ENCODE data around the gene STK24. TPM values are rescaled to one million over a fixed set of nuclear protein-coding genes. Genes with fewer than 3 reads are reported as not detected.

The STK24 gene
- total and polyA plus RNA-seq, 7 donors, result 27.2 to 58.1 (median 34.3) TPM

DNA sequence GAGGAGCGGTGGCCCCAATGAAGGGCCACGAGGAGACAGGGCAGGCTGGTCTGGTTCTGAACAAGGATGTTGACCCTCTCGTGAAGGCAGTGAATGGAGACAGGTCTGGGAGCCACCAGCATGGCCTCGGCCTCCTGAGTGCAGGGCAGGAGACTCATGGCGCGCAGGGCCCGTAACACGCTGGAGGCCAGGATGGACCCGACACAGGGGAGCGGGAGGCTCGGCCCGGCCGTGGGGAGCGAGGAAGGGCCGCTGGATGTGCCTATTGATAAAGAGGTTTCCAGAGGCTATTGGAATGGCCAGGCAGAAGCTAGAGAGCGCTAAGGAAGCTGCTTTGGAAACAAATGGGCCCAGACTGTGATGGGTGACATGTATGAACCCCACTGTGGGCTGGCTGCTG, 132.5 kb downstream of the STK24 start:
- TF ChIP-seq, protein P1, sequence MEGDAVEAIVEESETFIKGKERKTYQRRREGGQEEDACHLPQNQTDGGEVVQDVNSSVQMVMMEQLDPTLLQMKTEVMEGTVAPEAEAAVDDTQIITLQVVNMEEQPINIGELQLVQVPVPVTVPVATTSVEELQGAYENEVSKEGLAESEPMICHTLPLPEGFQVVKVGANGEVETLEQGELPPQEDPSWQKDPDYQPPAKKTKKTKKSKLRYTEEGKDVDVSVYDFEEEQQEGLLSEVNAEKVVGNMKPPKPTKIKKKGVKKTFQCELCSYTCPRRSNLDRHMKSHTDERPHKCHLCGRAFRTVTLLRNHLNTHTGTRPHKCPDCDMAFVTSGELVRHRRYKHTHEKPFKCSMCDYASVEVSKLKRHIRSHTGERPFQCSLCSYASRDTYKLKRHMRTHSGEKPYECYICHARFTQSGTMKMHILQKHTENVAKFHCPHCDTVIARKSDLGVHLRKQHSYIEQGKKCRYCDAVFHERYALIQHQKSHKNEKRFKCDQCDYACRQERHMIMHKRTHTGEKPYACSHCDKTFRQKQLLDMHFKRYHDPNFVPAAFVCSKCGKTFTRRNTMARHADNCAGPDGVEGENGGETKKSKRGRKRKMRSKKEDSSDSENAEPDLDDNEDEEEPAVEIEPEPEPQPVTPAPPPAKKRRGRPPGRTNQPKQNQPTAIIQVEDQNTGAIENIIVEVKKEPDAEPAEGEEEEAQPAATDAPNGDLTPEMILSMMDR (IDR thresholded peaks at IDR 0.05), result no peak
- DNase-seq (no peak), ATAC-seq (no peak)
- Histone ChIP-seq H3K9me3 (no peaks in the 10 kb centered on the region), H3K27me3 (ENCODE audit: insufficient read depth in 3 of 3, low read length in 2 of 3) (no peaks in the 10 kb centered on the region), H3K4me3 (no peak overlapping the region), H3K27ac (no peak overlapping the region), H3K36me3 (ENCODE audit: insufficient read depth in 1 of 2, low read depth in 1 of 2) (peaks cover 0 to 29% of the 10 kb centered on the region in 2 donors), H3K4me1 (peaks cover 5% of the 10 kb centered on the region)
- intact Hi-C loops (cut with DNase I), result loop anchor here in 1 of 2 donors (2.0 to 10.0 kb wide), 3 partner anchors 208 to 400 kb away; no protein-coding TSS in a partner anchor
- 92 to 94% (median 93%) methylated on average over 16 of the region's 16 CpGs for WGBS, 3 donors

DNA sequence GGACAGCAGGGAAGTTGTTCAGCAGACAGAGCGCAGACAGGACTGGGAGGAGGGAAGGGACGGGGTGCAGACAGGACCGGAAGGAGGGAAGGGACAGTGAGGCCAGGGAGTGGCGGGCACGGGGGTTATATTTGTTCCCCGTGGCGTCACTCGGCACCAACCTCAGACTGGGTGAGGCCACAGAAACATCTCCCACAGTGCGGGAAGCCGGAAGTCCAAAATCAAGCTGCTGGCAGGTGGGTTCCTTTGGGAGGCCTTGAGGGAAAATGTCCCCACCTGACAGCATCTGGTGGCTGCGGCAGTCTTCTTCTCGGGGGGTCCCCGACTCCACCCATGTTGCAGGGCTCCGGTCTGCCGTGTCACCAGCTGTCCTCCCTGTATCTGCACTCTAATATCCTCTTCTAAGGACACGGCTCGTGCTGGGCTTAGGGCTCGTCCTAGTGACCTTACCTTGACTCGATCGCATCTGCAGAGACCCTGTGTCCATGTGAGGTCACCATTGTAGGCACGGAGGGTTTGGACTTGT, 133.0 kb downstream of the STK24 start:
- 80 to 87% (median 87%) methylated on average over 16 to 21 of the region's 21 CpGs for WGBS, 3 donors
- intact Hi-C loops (cut with DNase I), result loop anchor here in 1 of 2 donors (2.0 to 10.0 kb wide), 3 partner anchors 209 to 401 kb away; no protein-coding TSS in a partner anchor

DNA sequence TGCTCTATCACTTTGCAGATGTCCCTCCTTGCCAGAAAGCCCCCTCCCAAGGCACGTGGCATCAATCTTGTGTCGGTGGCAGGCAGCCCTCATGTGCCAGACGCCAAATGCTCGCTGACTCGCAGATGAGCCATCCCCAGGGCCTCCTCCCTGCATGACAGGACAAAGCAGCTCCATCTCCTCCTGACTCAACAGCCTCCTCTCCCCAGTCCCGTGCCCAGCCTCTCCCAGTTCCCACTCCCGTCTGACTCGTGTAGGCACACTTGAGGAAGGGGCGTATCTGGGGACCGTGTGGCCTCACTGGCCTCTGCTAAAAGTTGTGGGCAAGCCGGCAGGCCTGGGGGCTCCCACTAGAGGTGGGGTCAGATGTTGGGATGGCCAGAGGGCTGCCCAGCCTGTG, 133.6 kb downstream of the STK24 start:
- Histone ChIP-seq H3K4me3 (no peak overlapping the region), H3K27ac (no peak overlapping the region), H3K36me3 (ENCODE audit: insufficient read depth in 1 of 2, low read depth in 1 of 2) (peaks cover 0 to 24% of the 10 kb centered on the region in 2 donors), H3K9me3 (no peaks in the 10 kb centered on the region), H3K4me1 (peaks cover 5% of the 10 kb centered on the region), H3K27me3 (ENCODE audit: insufficient read depth in 3 of 3, low read length in 2 of 3) (no peaks in the 10 kb centered on the region)
- WGBS, 3 donors, result 60 to 73% (median 68%) methylated on average over 11 of the region's 11 CpGs
- ATAC-seq, result no peak
- TF ChIP-seq, protein P1 (IDR thresholded peaks at IDR 0.05), result no peak
- DNase-seq, result no peak
- intact Hi-C loops (cut with DNase I), result loop anchor here in 1 of 2 donors (10.0 kb wide), 1 partner anchor 401 kb away; no protein-coding TSS in a partner anchor

More for the DNA sequence above, 133.0 kb downstream of the STK24 start:
- no peak for ATAC-seq
- H3K27me3 ChIP-seq (ENCODE audit: insufficient read depth in 3 of 3, low read length in 2 of 3), result no peaks in the 10 kb centered on the region
- no peak overlapping the region for H3K27ac ChIP-seq
- H3K9me3 ChIP-seq, result no peaks in the 10 kb centered on the region
- TF ChIP-seq, protein P1 (IDR thresholded peaks at IDR 0.05), result no peak
- DNase-seq, result no peak
- H3K36me3 ChIP-seq (ENCODE audit: insufficient read depth in 1 of 2, low read depth in 1 of 2), result peaks cover 0 to 25% of the 10 kb centered on the region in 2 donors
- H3K4me1 ChIP-seq, result peaks cover 5% of the 10 kb centered on the region
- no peak overlapping the region for H3K4me3 ChIP-seq

DNA sequence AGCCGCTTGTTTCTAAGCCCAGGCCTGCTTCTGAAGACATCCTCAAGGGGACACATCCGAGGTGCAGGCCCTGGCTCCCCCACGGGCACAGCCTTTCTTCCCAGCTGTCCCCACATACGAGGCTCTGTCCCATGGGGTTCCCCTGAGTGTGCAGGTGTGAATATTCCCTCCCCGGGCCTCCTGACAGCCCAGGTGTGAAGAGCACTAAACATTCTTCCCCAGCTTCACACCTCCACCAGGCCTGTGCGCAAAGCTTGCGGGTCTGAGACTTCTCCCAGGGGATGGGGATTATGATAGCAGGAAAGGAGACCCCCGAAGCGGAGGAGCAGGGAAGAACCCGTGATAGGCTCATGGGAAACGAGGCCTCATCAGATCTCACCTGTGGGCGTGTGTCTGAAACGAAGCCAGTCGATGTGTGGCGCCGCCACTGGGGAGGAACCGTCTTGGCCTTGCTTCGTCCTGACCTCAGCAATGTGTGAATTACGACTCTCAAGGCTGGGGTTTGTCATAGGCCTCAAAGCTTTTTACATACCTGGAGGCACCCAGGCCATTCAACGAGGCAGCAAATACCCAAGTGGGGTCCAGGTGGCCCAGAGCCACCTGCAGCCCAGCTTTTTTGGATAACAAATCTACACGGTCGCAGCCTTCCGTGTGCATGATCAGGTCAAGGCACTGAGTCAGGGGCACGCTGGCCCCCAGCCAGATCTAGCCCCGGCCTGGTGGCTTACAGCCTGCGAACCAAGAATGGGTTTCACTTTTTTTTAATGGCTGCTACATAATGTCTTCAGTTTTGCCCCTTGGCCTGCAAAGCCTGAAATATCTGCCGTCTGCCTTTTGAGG, 134.3 kb downstream of the STK24 start:
- Histone ChIP-seq H3K36me3 (ENCODE audit: insufficient read depth in 1 of 2, low read depth in 1 of 2) (peaks cover 0 to 16% of the 10 kb centered on the region in 2 donors), H3K4me3 (no peak overlapping the region), H3K9me3 (no peaks in the 10 kb centered on the region), H3K27me3 (ENCODE audit: insufficient read depth in 3 of 3, low read length in 2 of 3) (no peaks in the 10 kb centered on the region), H3K27ac (no peak overlapping the region), H3K4me1 (peaks cover 5% of the 10 kb centered on the region)
- no peak for ATAC-seq
- 80 to 82% (median 82%) methylated on average over 27 of the region's 27 CpGs for WGBS, 3 donors
- DNase-seq, result no peak
- TF ChIP-seq, protein P1 (IDR thresholded peaks at IDR 0.05), result no peak
- intact Hi-C loops (cut with DNase I), result loop anchor here in 1 of 2 donors (10.0 kb wide), 1 partner anchor 402 kb away; no protein-coding TSS in a partner anchor
